Upper lobe of left lung (tissue), 4 donors: ENCODE data around the gene SLC38A3.
A peak's percentile ranks its signal among the peaks of the same experiment; 100 is the strongest.

ENCODE experiments used
- EP300 ChIP-seq, 4 donors: sonication (generic); formaldehyde crosslinking; IDR thresholded peaks; one replicate each; pipeline ENCODE4 v1.5.1; 2017; ENCODE audit warnings: antibody characterized with exemption in 4 of 4, control low read depth in 2 of 4
- POLR2A ChIP-seq, 4 donors: fragments of 450-650 bp; IDR thresholded peaks; one replicate each; pipeline ENCODE4 v1.5.1; 2016 to 2017; ENCODE audit warnings: antibody characterized with exemption in 4 of 4, mild to moderate bottlenecking in 2 of 4
- POLR2AphosphoS5 ChIP-seq, 2 donors: sonication (generic); formaldehyde crosslinking; IDR thresholded peaks; one replicate each; pipeline ENCODE4 v1.5.1; 2017; ENCODE audit warnings: antibody characterized with exemption in 2 of 2
- TF ChIP-seq, protein P1 (sequence below), 6 experiments: fragments of 450-650 bp in 4 of 6; fragments of 200-600 bp in 2 of 6; sonication (generic) in 2 of 6; IDR thresholded peaks; one replicate each; pipeline ENCODE4 v1.5.1; 2016 to 2019; ENCODE audit warnings: antibody characterized with exemption in 6 of 6

DNA sequence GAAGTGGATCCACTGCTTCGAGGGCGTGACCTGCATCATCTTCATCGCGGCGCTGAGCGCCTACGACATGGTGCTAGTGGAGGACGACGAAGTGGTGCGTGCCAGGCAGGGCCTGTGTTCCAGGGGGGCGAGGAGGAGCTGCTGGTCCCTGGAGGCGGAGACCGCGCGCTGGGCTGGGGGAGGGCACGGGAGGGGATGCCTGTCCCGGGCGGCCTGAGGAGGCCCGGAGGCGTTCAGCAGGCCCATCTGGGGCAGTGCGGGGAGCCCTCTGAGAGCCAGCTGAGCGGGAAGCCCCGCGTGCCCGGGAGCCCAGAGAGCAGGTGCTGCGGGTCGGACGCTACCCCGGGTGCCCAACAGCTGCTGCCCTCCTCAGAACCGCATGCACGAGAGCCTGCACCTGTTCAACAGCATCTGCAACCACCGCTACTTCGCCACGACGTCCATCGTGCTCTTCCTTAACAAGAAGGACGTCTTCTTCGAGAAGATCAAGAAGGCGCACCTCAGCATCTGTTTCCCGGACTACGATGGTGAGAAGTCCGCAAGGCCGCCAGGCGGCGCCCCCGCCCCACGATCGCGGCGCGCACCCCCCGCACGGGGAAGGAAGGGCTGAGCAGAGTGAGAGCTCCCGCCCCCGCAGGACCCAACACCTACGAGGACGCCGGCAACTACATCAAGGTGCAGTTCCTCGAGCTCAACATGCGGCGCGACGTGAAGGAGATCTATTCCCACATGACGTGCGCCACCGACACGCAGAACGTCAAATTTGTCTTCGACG, 10.8 kb upstream of the SLC38A3 start:
- TF ChIP-seq, protein P1, sequence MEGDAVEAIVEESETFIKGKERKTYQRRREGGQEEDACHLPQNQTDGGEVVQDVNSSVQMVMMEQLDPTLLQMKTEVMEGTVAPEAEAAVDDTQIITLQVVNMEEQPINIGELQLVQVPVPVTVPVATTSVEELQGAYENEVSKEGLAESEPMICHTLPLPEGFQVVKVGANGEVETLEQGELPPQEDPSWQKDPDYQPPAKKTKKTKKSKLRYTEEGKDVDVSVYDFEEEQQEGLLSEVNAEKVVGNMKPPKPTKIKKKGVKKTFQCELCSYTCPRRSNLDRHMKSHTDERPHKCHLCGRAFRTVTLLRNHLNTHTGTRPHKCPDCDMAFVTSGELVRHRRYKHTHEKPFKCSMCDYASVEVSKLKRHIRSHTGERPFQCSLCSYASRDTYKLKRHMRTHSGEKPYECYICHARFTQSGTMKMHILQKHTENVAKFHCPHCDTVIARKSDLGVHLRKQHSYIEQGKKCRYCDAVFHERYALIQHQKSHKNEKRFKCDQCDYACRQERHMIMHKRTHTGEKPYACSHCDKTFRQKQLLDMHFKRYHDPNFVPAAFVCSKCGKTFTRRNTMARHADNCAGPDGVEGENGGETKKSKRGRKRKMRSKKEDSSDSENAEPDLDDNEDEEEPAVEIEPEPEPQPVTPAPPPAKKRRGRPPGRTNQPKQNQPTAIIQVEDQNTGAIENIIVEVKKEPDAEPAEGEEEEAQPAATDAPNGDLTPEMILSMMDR (IDR thresholded peaks at IDR 0.05), result peak; percentile 62 to 92 (median 85)
- TF ChIP-seq POLR2A (IDR thresholded peaks at IDR 0.05), result no peak
- TF ChIP-seq EP300 (IDR thresholded peaks at IDR 0.05), result no peak
- TF ChIP-seq POLR2AphosphoS5 (IDR thresholded peaks at IDR 0.05), result no peak
